ENCODE data around the gene ARHGAP15.

DNA sequence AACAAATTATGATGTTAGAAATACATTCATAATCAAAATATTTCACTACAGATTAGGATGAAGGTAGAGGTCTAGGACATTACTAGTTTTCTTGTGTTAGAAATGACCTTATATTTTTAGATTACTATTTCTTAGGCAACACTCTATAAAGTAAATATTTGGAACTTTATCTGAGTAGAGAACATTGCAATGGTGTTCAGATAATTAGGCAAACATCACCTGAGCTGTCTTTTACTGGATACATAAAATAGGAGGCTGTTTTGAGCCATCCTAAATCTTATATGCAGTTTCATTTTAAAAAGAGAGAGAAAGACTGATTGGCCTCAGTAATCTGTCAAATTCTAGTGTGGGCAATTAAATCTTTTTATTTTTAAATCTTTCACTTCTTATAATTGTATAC lies 304.6 kb downstream of the ARHGAP15 start:
- TF ChIP-seq TAF1 (IDR thresholded peaks at IDR 0.05; ENCODE audit: low read depth) (no peak), CEBPB (IDR thresholded peaks at IDR 0.05) (no peak)

Data from Ishikawa (cell line).